GM19463 (cell line): ENCODE results near the gene RBM44.
"Not testable (repeated sequence)": the region's sequence is repeated elsewhere in the genome, so short reads cannot be mapped to it uniquely, and the experiment has no call there.

Experiments
- ATAC-seq: cut with Tn5 transposase; IDR thresholded peaks from one replicate; pipeline ENCODE4 v1.9.1; 2021; ENCODE audit warnings: mild to moderate bottlenecking, moderate library complexity; ENCODE audit not compliant: unreplicated experiment

Gene RBM44

GRCh38 chr2:237841051-237841450 lies 42.5 kb downstream of the RBM44 start:
- ATAC-seq: no peak

- not testable (repeated sequence) for ATAC-seq
Measured at GRCh38 chr2:237848940-237849339, 50.4 kb downstream of the RBM44 start.

GRCh38 chr2:237854295-237854694 lies 55.7 kb downstream of the RBM44 start:
- no peak for ATAC-seq

- ATAC-seq: no peak
Measured at GRCh38 chr2:237857791-237858190, 59.2 kb downstream of the RBM44 start.

GRCh38 chr2:237858294-237859081 lies 59.9 kb downstream of the RBM44 start:
- ATAC-seq: peak; percentile 48

- ATAC-seq: no peak
Measured at GRCh38 chr2:237859082-237859433, 60.5 kb downstream of the RBM44 start.

- ATAC-seq: no peak
Measured at GRCh38 chr2:237859533-237860272, 61.1 kb downstream of the RBM44 start, which contains the start of gene RAMP1. Gene RAMP1 (plus strand): TSS chr2:237859623. CDS start chr2:237859676, 53 bp downstream.

- no peak for ATAC-seq
Measured at GRCh38 chr2:237860273-237860935, 61.8 kb downstream of the RBM44 start.

GRCh38 chr2:237861875-237862527 lies 63.4 kb downstream of the RBM44 start:
- ATAC-seq: no peak

- no peak for ATAC-seq
Measured at GRCh38 chr2:237862528-237862895, 63.9 kb downstream of the RBM44 start.

GRCh38 chr2:237863102-237863511 lies 64.5 kb downstream of the RBM44 start:
- ATAC-seq: no peak

- no peak for ATAC-seq
Measured at GRCh38 chr2:237863689-237864443, 65.3 kb downstream of the RBM44 start.

GRCh38 chr2:237864444-237864931 lies 65.9 kb downstream of the RBM44 start:
- ATAC-seq: no peak

GRCh38 chr2:237864940-237865622 lies 66.5 kb downstream of the RBM44 start:
- ATAC-seq: no peak

GRCh38 chr2:237865623-237866041 lies 67.1 kb downstream of the RBM44 start:
- no peak for ATAC-seq

- ATAC-seq: no peak
Measured at GRCh38 chr2:237866101-237866621, 67.6 kb downstream of the RBM44 start.

- ATAC-seq: no peak
Measured at GRCh38 chr2:237867465-237867864, 68.9 kb downstream of the RBM44 start.

- ATAC-seq: not testable (repeated sequence)
Measured at GRCh38 chr2:237868074-237868473, 69.5 kb downstream of the RBM44 start.

- ATAC-seq: no peak
Measured at GRCh38 chr2:237868631-237869342, 70.2 kb downstream of the RBM44 start.
